PC-3 (cell line): ENCODE measurements around the gene GDAP1L1.

Experiments used
- CTCF ChIP-seq: fragments of 300-600 bp; sonication (generic); conservative IDR thresholded peaks from 2 replicates; pipeline ENCODE4 v1.5.1; 2017; ENCODE audit warnings: antibody characterized with exemption, low read depth, mild to moderate bottlenecking, low read length
- EZH2 ChIP-seq: fragments of 300-600 bp; sonication (generic); IDR thresholded peaks from one replicate; pipeline ENCODE4 v1.6.1; 2017; ENCODE audit warnings: antibody characterized with exemption, mild to moderate bottlenecking, low read length; ENCODE audit not compliant: unreplicated experiment
- EZH2phosphoT487 ChIP-seq: fragments of 300-600 bp; sonication (generic); IDR thresholded peaks from 2 replicates; pipeline ENCODE4 v1.6.1; 2018; ENCODE audit warnings: mild to moderate bottlenecking, antibody characterized with exemption, low read length, borderline replicate concordance

GRCh38 chr20:44245977-44246376 is 1.1 kb upstream of the GDAP1L1 start:
- TF ChIP-seq CTCF (no peak), EZH2 (no peak), EZH2phosphoT487 (no peak)
